Mesendoderm (in vitro differentiated cells): ENCODE data around the gene CUZD1.
"Not testable (repeated sequence)": the region's sequence is repeated elsewhere in the genome, so short reads cannot be mapped to it uniquely, and the experiment has no call there.

Experiments
- DNase-seq: peaks from one replicate; pipeline ENCODE4 v3.0.0; 2013
- H2AK5ac ChIP-seq: 2 replicates; pipeline ENCODE4 v1.6.1; 2013; ENCODE audit warnings: low read length, inconsistent platforms
- H2BK120ac ChIP-seq: 2 replicates; pipeline ENCODE4 v1.6.1; 2013; ENCODE audit warnings: low read depth, mild to moderate bottlenecking, low read length, moderate library complexity, mixed read lengths
- H2BK15ac ChIP-seq: replicated peaks from 2 replicates; pipeline ENCODE4 v1.6.1; 2013; ENCODE audit warnings: low read depth, mild to moderate bottlenecking, moderate library complexity
- H2BK5ac ChIP-seq: 2 replicates; pipeline ENCODE4 v1.6.1; 2013; ENCODE audit warnings: low read length, inconsistent platforms
- H3K18ac ChIP-seq: 2 replicates; pipeline ENCODE4 v1.6.1; 2013; ENCODE audit warnings: mild to moderate bottlenecking, low read length, mixed read lengths
- H3K23ac ChIP-seq: one replicate; pipeline ENCODE4 v1.6.1; 2013; ENCODE audit warnings: low read length
- H3K27ac ChIP-seq: 2 replicates; pipeline ENCODE4 v1.5.1; 2013; ENCODE audit warnings: low read depth, mild to moderate bottlenecking, inconsistent platforms, low read length, moderate library complexity
- H3K27me3 ChIP-seq: 2 replicates; pipeline ENCODE4 v1.6.1; 2013; ENCODE audit warnings: low read length, control low read depth, mild to moderate bottlenecking, inconsistent platforms; ENCODE audit not compliant: insufficient read depth, poor library complexity
- H3K36me3 ChIP-seq: 2 replicates; pipeline ENCODE4 v1.6.1; 2013; ENCODE audit warnings: low read length, inconsistent platforms; ENCODE audit not compliant: control insufficient read depth, insufficient read depth
- H3K4ac ChIP-seq: one replicate; pipeline ENCODE4 v1.6.1; 2013; ENCODE audit warnings: low read depth, mild to moderate bottlenecking, low read length, moderate library complexity
- H3K4me1 ChIP-seq: 2 replicates; pipeline ENCODE4 v1.6.1; 2013; ENCODE audit warnings: low read depth, low read length, inconsistent platforms; ENCODE audit not compliant: control insufficient read depth
- H3K4me2 ChIP-seq: 2 replicates; pipeline ENCODE4 v1.6.1; 2013; ENCODE audit warnings: low read length
- H3K4me3 ChIP-seq: 2 replicates; pipeline ENCODE4 v1.5.1; 2013; ENCODE audit warnings: mild to moderate bottlenecking, low read length
- H3K56ac ChIP-seq: one replicate; pipeline ENCODE4 v1.6.1; 2013; ENCODE audit warnings: low read length
- H3K79me1 ChIP-seq: 2 replicates; pipeline ENCODE4 v1.6.1; 2013; ENCODE audit warnings: low read length, inconsistent platforms
- H3K79me2 ChIP-seq: 2 replicates; pipeline ENCODE4 v1.6.1; 2013; ENCODE audit warnings: mild to moderate bottlenecking, low read length; ENCODE audit not compliant: control insufficient read depth, insufficient read depth
- H3K9ac ChIP-seq: 2 replicates; pipeline ENCODE4 v1.6.1; 2013; ENCODE audit warnings: low read length, inconsistent platforms
- H4K5ac ChIP-seq: one replicate; pipeline ENCODE4 v1.6.1; 2013; ENCODE audit warnings: low read length
- H4K8ac ChIP-seq: one replicate; pipeline ENCODE4 v1.6.1; 2013; ENCODE audit warnings: low read depth, mild to moderate bottlenecking, control low read depth, low read length, moderate library complexity
- WGBS: extraction: QIAGEN DNeasy Blood & Tissue Kit; methylation state at CpG from one replicate; pipeline ENCODE4 v1.1.7; 2013; ENCODE audit warnings: low lambda C conversion rate, missing lambda C conversion rate; ENCODE audit not compliant: insufficient coverage; ENCODE audit errors: extremely low coverage; 5-methylcytosine and 5-hydroxymethylcytosine counted together

CUZD1 gene

GRCh38 chr10:122878799-122879338, 33.2 kb upstream of the CUZD1 start:
- Histone ChIP-seq H3K56ac (peak overlapping the region; percentile 81), H3K23ac (no peak overlapping the region), H3K36me3 (no peaks in the 10 kb centered on the region), H3K4ac (peak overlapping the region; percentile 25), H4K5ac (no peak overlapping the region), H2AK5ac (peak overlapping the region; percentile 83), H3K79me1 (no peaks in the 10 kb centered on the region), H2BK15ac (no peak overlapping the region), H3K4me2 (no peak overlapping the region), H3K4me3 (peak overlapping the region; percentile 9), H3K4me1 (peaks cover 5% of the 10 kb centered on the region), H3K27me3 (no peaks in the 10 kb centered on the region), H4K8ac (no peak overlapping the region), H2BK5ac (peak overlapping the region; percentile 85), H3K27ac (no peak overlapping the region), H3K9ac (peak overlapping the region; percentile 57), H2BK120ac (no peak overlapping the region), H3K18ac (peak overlapping the region; percentile 9), H3K79me2 (no peaks in the 10 kb centered on the region)
- no peak for DNase-seq
- WGBS: no CpG with 5 or more reads among the region's 14 CpGs

- peak overlapping the region; percentile 75 for H3K18ac ChIP-seq
- peaks cover 5% of the 10 kb centered on the region for H3K4me1 ChIP-seq
- peak overlapping the region; percentile 84 for H3K56ac ChIP-seq
- H3K36me3 ChIP-seq: no peaks in the 10 kb centered on the region
- H4K5ac ChIP-seq: no peak overlapping the region
- no CpG with 5 or more reads among the region's 1 CpG for WGBS
- H3K79me1 ChIP-seq: no peaks in the 10 kb centered on the region
- H3K23ac ChIP-seq: no peak overlapping the region
- peak; percentile 91 for DNase-seq
- H2BK120ac ChIP-seq: no peak overlapping the region
- H4K8ac ChIP-seq: no peak overlapping the region
- H2BK5ac ChIP-seq: peak overlapping the region; percentile 97
- no peaks in the 10 kb centered on the region for H3K27me3 ChIP-seq
- no peak overlapping the region for H3K4me2 ChIP-seq
- H3K79me2 ChIP-seq: peaks cover 2% of the 10 kb centered on the region
- no peak overlapping the region for H3K4me3 ChIP-seq
- H2BK15ac ChIP-seq: no peak overlapping the region
- peak overlapping the region; percentile 66 for H3K9ac ChIP-seq
- H3K27ac ChIP-seq: peak overlapping the region; percentile 87
- peak overlapping the region; percentile 87 for H3K4ac ChIP-seq
- no peak overlapping the region for H2AK5ac ChIP-seq
These were observed 31.6 kb upstream of the CUZD1 start for GRCh38 chr10:122877264-122877663.

DNA sequence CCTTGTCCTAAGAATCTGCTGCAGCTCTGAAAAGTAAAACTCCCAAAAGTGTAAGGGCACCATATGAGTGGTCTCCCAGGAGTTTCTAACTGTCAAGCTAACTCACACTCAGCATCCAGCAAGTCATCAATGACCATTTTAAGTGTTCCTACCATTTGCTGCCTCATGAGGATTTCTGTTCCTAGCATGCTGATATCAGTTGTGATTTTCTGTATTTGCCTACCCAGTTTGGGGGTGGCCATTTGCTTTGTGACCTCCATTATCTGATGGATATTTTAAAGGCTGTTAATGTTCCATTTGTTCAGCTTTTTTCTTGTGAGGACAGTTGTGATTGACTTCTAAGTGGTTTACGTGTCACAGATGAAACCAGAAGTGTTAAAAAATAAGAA, 30.8 kb upstream of the CUZD1 start:
- Histone ChIP-seq H3K36me3 (no peaks in the 10 kb centered on the region), H2BK120ac (no peak overlapping the region), H3K79me2 (peaks cover 2% of the 10 kb centered on the region), H3K23ac (no peak overlapping the region), H3K79me1 (no peaks in the 10 kb centered on the region), H4K8ac (no peak overlapping the region), H3K27ac (peak overlapping the region; percentile 86), H3K4me2 (no peak overlapping the region), H2AK5ac (no peak overlapping the region), H4K5ac (no peak overlapping the region), H3K4me3 (no peak overlapping the region), H3K4me1 (peaks cover 5% of the 10 kb centered on the region), H2BK5ac (peak overlapping the region; percentile 70), H3K9ac (no peak overlapping the region), H3K18ac (peak overlapping the region; percentile 84), H3K27me3 (no peaks in the 10 kb centered on the region), H3K56ac (no peak overlapping the region), H3K4ac (no peak overlapping the region), H2BK15ac (no peak overlapping the region)
- no CpG with 5 or more reads among the region's 1 CpG for WGBS
- peak; percentile 92 for DNase-seq

DNA sequence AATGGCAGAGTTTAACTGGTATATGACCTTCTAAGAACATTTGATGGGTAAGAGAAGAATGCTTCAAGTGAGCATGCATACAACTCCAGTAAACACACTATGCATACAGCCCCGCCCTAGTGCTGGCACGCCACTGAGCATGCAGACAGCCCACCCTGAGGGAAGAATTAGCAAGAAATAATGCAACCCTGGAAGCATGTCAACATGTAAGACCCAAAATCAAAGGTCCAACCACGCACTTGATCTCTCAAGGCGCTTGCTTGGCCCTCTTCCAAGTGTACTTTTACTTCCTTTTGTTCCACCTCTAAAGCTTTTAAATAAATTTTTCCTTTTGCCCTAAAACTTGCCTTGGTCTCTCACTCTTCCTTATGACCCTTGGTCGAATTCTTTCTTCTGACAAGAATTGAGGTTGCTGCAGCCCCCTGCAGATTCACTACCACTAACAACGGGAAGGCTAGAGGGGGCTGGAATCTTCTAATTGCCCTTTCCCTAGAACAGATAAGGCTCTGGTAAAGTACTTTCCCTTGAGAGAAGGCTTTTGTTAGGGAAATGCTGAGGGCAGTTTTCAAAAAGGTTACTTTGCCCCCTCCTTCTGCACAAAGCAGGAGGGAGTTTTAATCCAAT, 30.3 kb upstream of the CUZD1 start:
- no peaks in the 10 kb centered on the region for H3K79me1 ChIP-seq
- H2BK120ac ChIP-seq: no peak overlapping the region
- no peak overlapping the region for H3K4me2 ChIP-seq
- peak overlapping the region; percentile 86 for H3K27ac ChIP-seq
- no peak overlapping the region for H2BK15ac ChIP-seq
- H3K9ac ChIP-seq: peak overlapping the region; percentile 52
- peak; percentile 95 for DNase-seq
- no peaks in the 10 kb centered on the region for H3K27me3 ChIP-seq
- peaks cover 5% of the 10 kb centered on the region for H3K4me1 ChIP-seq
- H3K56ac ChIP-seq: peak overlapping the region; percentile 73
- H2AK5ac ChIP-seq: no peak overlapping the region
- H3K4me3 ChIP-seq: no peak overlapping the region
- no peak overlapping the region for H3K23ac ChIP-seq
- H3K18ac ChIP-seq: peak overlapping the region; percentile 84
- WGBS: no CpG with 5 or more reads among the region's 6 CpGs
- H4K5ac ChIP-seq: no peak overlapping the region
- peaks cover 2% of the 10 kb centered on the region for H3K79me2 ChIP-seq
- H4K8ac ChIP-seq: no peak overlapping the region
- peak overlapping the region; percentile 31 for H3K4ac ChIP-seq
- H3K36me3 ChIP-seq: no peaks in the 10 kb centered on the region
- peak overlapping the region; percentile 94 for H2BK5ac ChIP-seq

DNA sequence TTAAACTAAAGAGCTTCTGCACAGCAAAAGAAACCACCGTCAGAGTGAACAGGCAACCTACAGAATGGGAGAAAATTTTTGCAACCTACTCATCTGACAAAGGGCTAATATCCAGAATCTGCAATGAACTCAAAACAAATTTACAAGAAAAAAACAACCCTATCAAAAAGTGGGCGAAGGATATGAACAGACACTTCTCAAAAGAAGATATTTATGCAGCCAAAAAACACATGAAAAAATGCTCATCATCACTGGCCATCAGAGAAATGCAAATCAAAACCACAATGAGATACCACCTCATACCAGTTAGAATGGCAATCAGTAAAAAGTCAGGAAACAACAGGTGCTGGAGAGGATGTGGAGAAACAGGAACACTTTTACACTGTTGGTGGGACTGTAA, 26.3 kb upstream of the CUZD1 start:
- not testable (repeated sequence) for H3K4me3 ChIP-seq, H2BK5ac ChIP-seq, H4K8ac ChIP-seq, H3K18ac ChIP-seq, H3K27me3 ChIP-seq, H2BK120ac ChIP-seq, H3K9ac ChIP-seq, H3K79me2 ChIP-seq, DNase-seq, H3K56ac ChIP-seq, H3K4ac ChIP-seq, H3K4me2 ChIP-seq, H3K36me3 ChIP-seq, H3K23ac ChIP-seq, H2AK5ac ChIP-seq, H2BK15ac ChIP-seq, H4K5ac ChIP-seq, H3K27ac ChIP-seq, H3K79me1 ChIP-seq, H3K4me1 ChIP-seq
- no CpG with 5 or more reads among the region's 2 CpGs for WGBS

DNA sequence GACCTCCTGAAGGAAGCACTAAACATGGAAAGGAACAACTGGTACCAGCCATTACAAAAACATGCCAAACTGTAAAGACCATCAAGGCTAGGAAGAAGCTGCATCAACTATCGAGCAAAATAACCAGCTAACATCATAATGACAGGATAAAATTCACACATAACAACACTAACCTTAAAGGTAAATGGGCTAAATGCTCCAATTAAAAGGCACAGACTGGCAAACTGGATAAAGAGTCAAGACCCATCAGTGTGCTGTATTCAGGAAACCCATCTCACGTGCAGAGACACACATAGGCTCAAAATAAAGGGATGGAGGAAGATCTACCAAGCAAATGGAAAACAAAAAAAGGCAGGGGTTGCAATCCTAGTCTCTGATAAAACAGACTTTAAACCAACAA, 23.1 kb upstream of the CUZD1 start:
- not testable (repeated sequence) for H3K4me2 ChIP-seq, H3K27me3 ChIP-seq, H3K56ac ChIP-seq, H2BK120ac ChIP-seq, H3K4me3 ChIP-seq, H3K23ac ChIP-seq, H2BK15ac ChIP-seq, H4K5ac ChIP-seq, H4K8ac ChIP-seq, H3K9ac ChIP-seq, H3K79me2 ChIP-seq, H3K27ac ChIP-seq, H3K18ac ChIP-seq, DNase-seq, H2AK5ac ChIP-seq, H2BK5ac ChIP-seq, H3K79me1 ChIP-seq, H3K4me1 ChIP-seq, H3K36me3 ChIP-seq, H3K4ac ChIP-seq
- no CpG with 5 or more reads among the region's 2 CpGs for WGBS
